GM19324 (cell line): ENCODE results near the gene KCNK4.
"Not testable (repeated sequence)": the region's sequence is repeated elsewhere in the genome, so short reads cannot be mapped to it uniquely, and the experiment has no call there.

Experiments used
- ATAC-seq: cut with Tn5 transposase; IDR thresholded peaks from one replicate; pipeline ENCODE4 v1.9.1; 2021; ENCODE audit warnings: mild to moderate bottlenecking, moderate library complexity; ENCODE audit not compliant: unreplicated experiment, low FRiP score

KCNK4 gene

GRCh38 chr11:64305691-64306562, 14.8 kb downstream of the KCNK4 start:
- ATAC-seq, result peak; percentile 31

GRCh38 chr11:64306563-64306875, 15.4 kb downstream of the KCNK4 start:
- no peak for ATAC-seq

- ATAC-seq, result no peak
These were observed 15.9 kb downstream of the KCNK4 start for GRCh38 chr11:64306876-64307622.

- not testable (repeated sequence) for ATAC-seq
These were observed 16.7 kb downstream of the KCNK4 start for GRCh38 chr11:64307795-64308194.

GRCh38 chr11:64312947-64313346, 21.8 kb downstream of the KCNK4 start:
- no peak for ATAC-seq

GRCh38 chr11:64313491-64314145, 22.5 kb downstream of the KCNK4 start:
- ATAC-seq, result no peak

GRCh38 chr11:64314146-64314804, 23.2 kb downstream of the KCNK4 start:
- ATAC-seq, result no peak

- ATAC-seq, result no peak
These were observed 23.9 kb downstream of the KCNK4 start for GRCh38 chr11:64314805-64315561.

- ATAC-seq, result not testable (repeated sequence)
These were observed 24.8 kb downstream of the KCNK4 start for GRCh38 chr11:64315667-64316526.

GRCh38 chr11:64316672-64317324, 25.7 kb downstream of the KCNK4 start:
- ATAC-seq, result peak; percentile 1

- peak; percentile 79 for ATAC-seq
These were observed 26.3 kb downstream of the KCNK4 start, which contains the start of gene TRMT112 for GRCh38 chr11:64317325-64317960. TSS of gene TRMT112 (minus strand) at chr11:64317559. CDS start at chr11:64317526, 33 bp downstream.

GRCh38 chr11:64317961-64318765, 27.1 kb downstream of the KCNK4 start, which contains the start of gene PRDX5:
TSS of gene PRDX5 (plus strand) at chr11:64318121. CDS start at chr11:64318216, 95 bp downstream.
- peak; percentile 82 for ATAC-seq

- ATAC-seq, result no peak
These were observed 28.0 kb downstream of the KCNK4 start for GRCh38 chr11:64318766-64319761.

- ATAC-seq, result no peak
These were observed 29.5 kb downstream of the KCNK4 start for GRCh38 chr11:64320556-64320955.

GRCh38 chr11:64321026-64321425, 29.9 kb downstream of the KCNK4 start:
- ATAC-seq, result no peak

GRCh38 chr11:64321533-64321932, 30.4 kb downstream of the KCNK4 start:
- ATAC-seq, result no peak
